OCI-LY1 (cell line): ENCODE results near the gene SORD.
"Not testable (repeated sequence)": the region's sequence is repeated elsewhere in the genome, so short reads cannot be mapped to it uniquely, and the experiment has no call there.

Experiments
- CTCF ChIP-seq: fragments of 200-600 bp; sonication (generic), shearing (Covaris generic); IDR thresholded peaks from 2 replicates; pipeline ENCODE4 v1.5.1; 2017; ENCODE audit warnings: mild to moderate bottlenecking, antibody characterized with exemption, low read length, moderate library complexity, mixed read lengths
- EZH2 ChIP-seq: fragments of 200-600 bp; sonication (generic), shearing (Covaris generic); IDR thresholded peaks from 2 replicates; pipeline ENCODE4 v1.8.0; 2017; ENCODE audit warnings: borderline replicate concordance, mixed run types, mild to moderate bottlenecking, antibody characterized with exemption, low read length, moderate library complexity, mixed read lengths

- not testable (repeated sequence) for TF ChIP-seq CTCF, EZH2
These were observed 43.2 kb upstream of the SORD start for GRCh38 chr15:44979617-44980339.
